Panc1 (cell line): ENCODE data around the gene TACC2.

Experiments
- POLR2AphosphoS5 ChIP-seq: IDR thresholded peaks from 2 replicates; pipeline ENCODE4 v1.6.1; 2012; ENCODE audit warnings: mild to moderate bottlenecking, low read depth, low read length, moderate library complexity
- TCF7L2 ChIP-seq: IDR thresholded peaks from 2 replicates; pipeline ENCODE4 v1.6.1; 2011; ENCODE audit warnings: mild to moderate bottlenecking, low read depth, low read length, inconsistent platforms
- TF ChIP-seq, protein P1 (sequence below): fragments of 450-650 bp; IDR thresholded peaks from 2 replicates; pipeline ENCODE4 v1.5.1; 2017; ENCODE audit warnings: mild to moderate bottlenecking
- TF ChIP-seq, protein P2 (sequence below), 2 experiments: IDR thresholded peaks; 2 replicates each; pipeline ENCODE4 v1.6.1; 2011 to 2012; ENCODE audit warnings: low read depth in 2 of 2, control low read depth in 1 of 2, low read length in 1 of 2, mild to moderate bottlenecking in 1 of 2, moderate library complexity in 1 of 2; ENCODE audit not compliant: insufficient read depth in 1 of 2

DNA sequence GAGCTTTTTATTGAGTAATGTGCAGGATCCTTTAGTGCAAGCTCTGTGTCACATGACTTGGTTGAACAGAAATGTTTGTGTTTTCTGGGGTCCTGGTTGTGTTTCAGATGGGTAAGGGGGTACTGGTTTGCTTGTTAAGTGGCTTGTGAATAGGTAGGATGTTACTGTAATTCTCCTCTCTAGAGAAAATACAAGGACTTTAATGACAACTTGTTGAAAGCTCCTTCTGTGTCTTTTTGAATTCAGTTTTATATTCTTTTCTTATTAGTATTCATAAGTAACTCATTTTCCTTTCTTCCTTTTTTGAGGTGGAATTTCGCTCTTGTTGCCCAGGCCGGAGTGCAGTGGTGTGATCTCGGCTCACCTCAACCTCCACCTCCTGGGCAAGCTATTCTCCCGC, 196.7 kb downstream of the TACC2 start:
- TF ChIP-seq, protein P1, sequence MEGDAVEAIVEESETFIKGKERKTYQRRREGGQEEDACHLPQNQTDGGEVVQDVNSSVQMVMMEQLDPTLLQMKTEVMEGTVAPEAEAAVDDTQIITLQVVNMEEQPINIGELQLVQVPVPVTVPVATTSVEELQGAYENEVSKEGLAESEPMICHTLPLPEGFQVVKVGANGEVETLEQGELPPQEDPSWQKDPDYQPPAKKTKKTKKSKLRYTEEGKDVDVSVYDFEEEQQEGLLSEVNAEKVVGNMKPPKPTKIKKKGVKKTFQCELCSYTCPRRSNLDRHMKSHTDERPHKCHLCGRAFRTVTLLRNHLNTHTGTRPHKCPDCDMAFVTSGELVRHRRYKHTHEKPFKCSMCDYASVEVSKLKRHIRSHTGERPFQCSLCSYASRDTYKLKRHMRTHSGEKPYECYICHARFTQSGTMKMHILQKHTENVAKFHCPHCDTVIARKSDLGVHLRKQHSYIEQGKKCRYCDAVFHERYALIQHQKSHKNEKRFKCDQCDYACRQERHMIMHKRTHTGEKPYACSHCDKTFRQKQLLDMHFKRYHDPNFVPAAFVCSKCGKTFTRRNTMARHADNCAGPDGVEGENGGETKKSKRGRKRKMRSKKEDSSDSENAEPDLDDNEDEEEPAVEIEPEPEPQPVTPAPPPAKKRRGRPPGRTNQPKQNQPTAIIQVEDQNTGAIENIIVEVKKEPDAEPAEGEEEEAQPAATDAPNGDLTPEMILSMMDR = no peak
- no peak for TF ChIP-seq POLR2AphosphoS5
- TF ChIP-seq, protein P2, sequence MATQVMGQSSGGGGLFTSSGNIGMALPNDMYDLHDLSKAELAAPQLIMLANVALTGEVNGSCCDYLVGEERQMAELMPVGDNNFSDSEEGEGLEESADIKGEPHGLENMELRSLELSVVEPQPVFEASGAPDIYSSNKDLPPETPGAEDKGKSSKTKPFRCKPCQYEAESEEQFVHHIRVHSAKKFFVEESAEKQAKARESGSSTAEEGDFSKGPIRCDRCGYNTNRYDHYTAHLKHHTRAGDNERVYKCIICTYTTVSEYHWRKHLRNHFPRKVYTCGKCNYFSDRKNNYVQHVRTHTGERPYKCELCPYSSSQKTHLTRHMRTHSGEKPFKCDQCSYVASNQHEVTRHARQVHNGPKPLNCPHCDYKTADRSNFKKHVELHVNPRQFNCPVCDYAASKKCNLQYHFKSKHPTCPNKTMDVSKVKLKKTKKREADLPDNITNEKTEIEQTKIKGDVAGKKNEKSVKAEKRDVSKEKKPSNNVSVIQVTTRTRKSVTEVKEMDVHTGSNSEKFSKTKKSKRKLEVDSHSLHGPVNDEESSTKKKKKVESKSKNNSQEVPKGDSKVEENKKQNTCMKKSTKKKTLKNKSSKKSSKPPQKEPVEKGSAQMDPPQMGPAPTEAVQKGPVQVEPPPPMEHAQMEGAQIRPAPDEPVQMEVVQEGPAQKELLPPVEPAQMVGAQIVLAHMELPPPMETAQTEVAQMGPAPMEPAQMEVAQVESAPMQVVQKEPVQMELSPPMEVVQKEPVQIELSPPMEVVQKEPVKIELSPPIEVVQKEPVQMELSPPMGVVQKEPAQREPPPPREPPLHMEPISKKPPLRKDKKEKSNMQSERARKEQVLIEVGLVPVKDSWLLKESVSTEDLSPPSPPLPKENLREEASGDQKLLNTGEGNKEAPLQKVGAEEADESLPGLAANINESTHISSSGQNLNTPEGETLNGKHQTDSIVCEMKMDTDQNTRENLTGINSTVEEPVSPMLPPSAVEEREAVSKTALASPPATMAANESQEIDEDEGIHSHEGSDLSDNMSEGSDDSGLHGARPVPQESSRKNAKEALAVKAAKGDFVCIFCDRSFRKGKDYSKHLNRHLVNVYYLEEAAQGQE (IDR thresholded peaks at IDR 0.05; ENCODE audit: insufficient read depth in 1 of 2, low read depth in 2 of 2, low read length in 1 of 2) = no peak
- no peak for TF ChIP-seq TCF7L2
